ENCODE data around the gene PNRC1. TPM values are rescaled to one million over a fixed set of nuclear protein-coding genes. Genes with fewer than 3 reads are reported as not detected.

PNRC1 gene
- total RNA-seq, 3 donors from 2014 or later: 42.8 to 54.1 (median 48.3) TPM

Other genes with a start within 250 kb of the PNRC1 start
- 10 to 100 TPM; 21.0 to 23.4 (median 21.5) TPM for gene RNGTT, start 117.1 kb upstream of the PNRC1 start, total RNA-seq
- gene SRSF12, start 37.3 kb downstream of the PNRC1 start, total RNA-seq: 1 to 10 TPM in 1 of 3 donors, under 1 TPM in 2; 0.11 to 1.3 (median 0.30) TPM
- 10 to 100 TPM; 11.2 to 17.7 (median 14.4) TPM for gene PM20D2, start 65.3 kb downstream of the PNRC1 start, total RNA-seq
- gene GABRR1, start 136.6 kb downstream of the PNRC1 start, total RNA-seq: not detected
- under 1 TPM in 1 of 3 donors, not detected in 2; 0.19 TPM for gene GABRR2, start 234.5 kb downstream of the PNRC1 start, total RNA-seq

Measured in activated T-cell treated with anti-CD3 and anti-CD28 coated beads, Interleukin-2, amount 50 U/mL, for 4 hours (primary cell).